ENCODE results near the gene NCOA3.
"Not testable (repeated sequence)": the region's sequence is repeated elsewhere in the genome, so short reads cannot be mapped to it uniquely, and the experiment has no call there.

Gene NCOA3

GRCh38 chr20:47541355-47541922 lies 39.8 kb downstream of the NCOA3 start:
- no peak for DNase-seq

DNA sequence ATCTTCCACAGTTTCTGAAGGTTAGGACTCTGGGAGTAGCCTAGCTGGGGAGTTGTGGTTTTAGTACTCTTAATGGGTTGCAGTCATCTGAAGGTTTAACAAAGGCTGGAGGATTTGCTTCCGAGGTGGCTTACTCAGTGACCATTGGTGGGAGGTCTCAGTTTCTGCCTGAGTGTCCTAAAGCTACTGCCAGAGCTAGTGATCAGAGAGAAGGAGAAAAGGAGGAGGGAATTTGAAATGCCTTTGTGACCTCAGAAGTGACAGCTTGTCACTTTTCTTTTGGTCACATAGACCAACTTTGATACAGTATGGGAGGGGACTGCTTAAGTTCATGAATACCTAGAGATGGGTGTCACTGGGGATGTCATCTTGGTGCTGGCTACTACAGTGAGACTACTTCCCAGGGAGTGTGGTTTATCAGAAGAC lies 41.3 kb downstream of the NCOA3 start:
- DNase-seq = no peak

- DNase-seq = no peak
Measured at GRCh38 chr20:47544240-47544639, 42.6 kb downstream of the NCOA3 start.

- no peak for DNase-seq
Measured at GRCh38 chr20:47544852-47545251, 43.2 kb downstream of the NCOA3 start.

- no peak for DNase-seq
Measured at GRCh38 chr20:47545499-47545898, 43.8 kb downstream of the NCOA3 start.

GRCh38 chr20:47546184-47547033 lies 44.7 kb downstream of the NCOA3 start:
- no peak for DNase-seq

DNA sequence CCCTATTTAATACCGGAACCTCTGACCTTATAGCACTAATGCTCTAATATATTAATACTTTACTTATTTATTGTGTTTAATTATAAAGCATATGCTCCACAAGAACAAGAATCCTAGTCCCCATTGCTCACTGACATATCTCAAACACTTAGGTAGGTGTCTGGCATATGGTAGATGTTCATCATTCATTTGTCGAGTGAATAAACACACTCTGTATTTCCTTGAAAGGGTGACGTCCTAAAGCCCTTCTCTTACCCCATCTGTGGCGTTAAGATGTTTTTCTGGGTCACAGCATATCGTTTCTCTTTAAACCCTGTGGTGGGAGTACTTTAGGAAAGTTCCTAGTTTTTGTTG lies 45.3 kb downstream of the NCOA3 start:
- no peak for DNase-seq

DNA sequence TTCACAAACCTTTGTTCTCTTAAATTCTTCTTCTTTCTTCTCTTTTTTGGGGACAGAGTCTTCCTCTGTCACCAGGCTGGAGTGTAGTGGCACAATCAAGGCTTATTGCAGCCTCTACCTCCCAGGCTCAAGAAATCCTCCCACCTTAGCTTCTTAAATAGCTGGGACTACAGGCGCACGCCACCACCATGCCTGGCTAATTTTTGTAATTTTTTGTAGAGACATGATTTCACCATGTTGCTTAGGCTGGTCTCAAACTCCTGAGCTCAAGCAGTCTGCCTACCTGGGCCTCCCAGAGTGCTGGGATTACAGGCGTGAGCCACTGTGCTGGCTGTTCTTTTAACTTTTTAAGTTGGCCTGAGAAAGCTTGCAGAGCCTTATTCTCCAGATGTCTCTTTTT lies 48.0 kb downstream of the NCOA3 start:
- DNase-seq = no peak

GRCh38 chr20:47551222-47551621 lies 49.5 kb downstream of the NCOA3 start:
- DNase-seq = no peak

DNA sequence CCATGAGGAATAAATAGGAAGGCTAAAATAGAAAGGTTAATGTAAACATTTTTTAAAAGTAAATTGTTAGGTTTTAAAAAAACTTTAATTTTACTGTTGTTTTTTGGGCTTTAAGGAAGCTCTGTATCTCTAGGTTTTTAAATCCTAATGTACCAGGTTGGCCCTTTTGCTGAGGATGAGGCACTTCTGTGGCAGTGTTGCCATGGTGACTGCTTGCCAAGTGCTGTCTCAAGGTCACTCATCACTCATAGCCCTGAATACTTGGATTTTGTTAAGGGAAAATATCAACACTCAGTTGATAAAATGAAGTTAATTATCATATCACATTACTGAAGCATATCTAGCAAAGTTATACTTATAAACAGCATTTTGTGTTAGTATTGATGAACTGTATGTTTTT lies 50.2 kb downstream of the NCOA3 start:
- no peak for DNase-seq

DNA sequence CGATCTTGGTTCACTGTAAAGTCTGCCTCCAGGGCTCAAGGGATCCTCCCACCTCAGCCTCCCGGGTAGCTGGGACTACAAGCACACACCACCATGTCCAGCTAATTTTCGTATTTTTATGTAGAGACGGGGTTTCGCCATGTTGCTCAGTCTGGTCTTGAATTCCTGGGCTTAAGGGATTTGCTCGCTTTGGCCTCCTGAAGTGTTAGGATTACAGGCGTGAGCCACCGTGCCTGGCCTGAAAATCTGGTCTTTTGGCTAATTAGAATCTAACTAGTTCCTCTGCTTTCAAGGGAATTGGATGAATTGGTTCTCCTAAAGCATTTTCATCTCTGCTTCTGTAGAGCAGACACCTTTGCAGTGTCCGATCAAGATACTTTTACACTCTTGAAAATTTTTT lies 51.3 kb downstream of the NCOA3 start:
- no peak for DNase-seq

- DNase-seq = not testable (repeated sequence)
Measured at GRCh38 chr20:47553594-47554235, 52.0 kb downstream of the NCOA3 start.

GRCh38 chr20:47554283-47554682 lies 52.6 kb downstream of the NCOA3 start:
- not testable (repeated sequence) for DNase-seq

DNA sequence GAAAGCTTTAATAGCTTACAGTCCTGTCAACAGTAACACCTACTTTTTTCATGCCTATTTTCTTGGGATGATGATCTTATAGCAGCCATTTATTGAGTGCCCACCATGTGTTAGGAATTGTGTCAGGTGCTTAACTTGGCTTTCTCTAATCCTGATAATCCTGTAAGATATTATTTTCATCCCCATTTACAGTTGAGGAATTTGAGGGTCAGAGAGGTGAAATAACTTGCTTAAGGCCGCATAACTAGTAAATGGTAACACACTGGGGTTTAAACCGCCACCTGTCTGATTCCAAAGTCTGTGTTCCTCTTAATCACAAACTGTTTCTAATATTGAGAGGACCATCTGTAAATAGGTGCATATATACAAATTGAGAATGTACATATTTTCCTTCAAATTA lies 55.5 kb downstream of the NCOA3 start:
- no peak for DNase-seq

DNA sequence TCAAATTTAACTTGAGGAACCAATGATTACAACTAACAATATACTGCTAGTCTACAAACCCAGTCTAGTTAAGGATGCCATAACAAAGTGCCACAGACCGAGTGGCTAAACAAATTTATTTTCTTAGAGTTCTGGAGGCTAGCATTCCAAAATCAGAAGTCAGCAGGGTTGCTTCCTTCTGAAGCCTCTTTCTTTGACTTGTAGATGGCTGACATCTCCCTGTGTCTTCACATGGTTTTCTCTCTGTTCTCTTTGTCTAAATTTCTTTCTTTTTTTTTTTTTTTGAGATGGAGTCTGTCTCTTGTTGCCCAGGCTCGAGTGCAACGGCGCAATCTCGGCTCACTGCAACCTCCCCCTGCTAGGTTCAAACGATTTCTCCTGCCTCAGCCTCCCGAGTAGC lies 56.1 kb downstream of the NCOA3 start:
- DNase-seq = no peak

- no peak for DNase-seq
Measured at GRCh38 chr20:47558295-47559066, 56.8 kb downstream of the NCOA3 start.

DNA sequence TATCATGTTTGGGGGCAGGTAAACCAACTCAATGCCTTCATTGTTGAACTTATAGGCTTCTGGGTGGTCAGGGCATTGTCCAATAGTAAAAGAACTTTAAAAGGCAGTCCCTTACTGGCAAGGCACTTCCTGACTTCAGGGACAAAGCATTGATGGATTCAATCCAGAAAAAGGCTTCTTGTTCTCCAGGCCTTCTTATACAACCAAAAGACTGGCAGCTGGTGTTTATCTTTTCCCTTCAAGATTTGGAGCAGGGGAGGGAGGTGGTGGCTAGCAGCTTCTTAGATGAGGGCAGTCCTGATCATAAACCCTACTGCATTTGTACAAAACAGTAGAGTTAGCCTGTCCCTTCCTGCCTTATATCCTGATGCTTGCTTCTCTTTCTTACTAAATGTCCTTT lies 57.5 kb downstream of the NCOA3 start:
- DNase-seq = no peak

DNA sequence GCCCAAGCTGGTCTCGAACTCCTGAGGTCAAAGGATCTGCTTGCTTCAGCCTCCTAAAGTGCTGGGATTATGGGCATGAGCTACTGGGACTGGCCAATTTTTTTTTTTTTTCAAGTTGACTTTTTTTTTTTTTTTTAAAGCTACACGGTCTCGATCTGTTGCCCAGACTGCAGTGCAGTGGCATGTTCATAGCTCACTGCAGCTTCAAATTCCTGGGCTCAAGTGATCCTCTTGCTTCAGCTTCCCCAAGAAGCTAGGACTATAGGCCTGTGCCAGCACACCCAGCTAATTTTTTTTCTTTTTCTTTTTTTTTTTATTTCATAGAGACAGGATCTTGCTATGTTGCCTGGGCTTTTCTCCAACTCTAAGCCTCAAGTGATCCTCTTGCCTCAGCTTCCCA lies 59.5 kb downstream of the NCOA3 start:
- DNase-seq = no peak

- DNase-seq = no peak
Measured at GRCh38 chr20:47561603-47562583, 60.2 kb downstream of the NCOA3 start.

GRCh38 chr20:47566269-47566668 lies 64.6 kb downstream of the NCOA3 start:
- no peak for DNase-seq

- no peak for DNase-seq
Measured at GRCh38 chr20:47568019-47568418, 66.3 kb downstream of the NCOA3 start.

DNA sequence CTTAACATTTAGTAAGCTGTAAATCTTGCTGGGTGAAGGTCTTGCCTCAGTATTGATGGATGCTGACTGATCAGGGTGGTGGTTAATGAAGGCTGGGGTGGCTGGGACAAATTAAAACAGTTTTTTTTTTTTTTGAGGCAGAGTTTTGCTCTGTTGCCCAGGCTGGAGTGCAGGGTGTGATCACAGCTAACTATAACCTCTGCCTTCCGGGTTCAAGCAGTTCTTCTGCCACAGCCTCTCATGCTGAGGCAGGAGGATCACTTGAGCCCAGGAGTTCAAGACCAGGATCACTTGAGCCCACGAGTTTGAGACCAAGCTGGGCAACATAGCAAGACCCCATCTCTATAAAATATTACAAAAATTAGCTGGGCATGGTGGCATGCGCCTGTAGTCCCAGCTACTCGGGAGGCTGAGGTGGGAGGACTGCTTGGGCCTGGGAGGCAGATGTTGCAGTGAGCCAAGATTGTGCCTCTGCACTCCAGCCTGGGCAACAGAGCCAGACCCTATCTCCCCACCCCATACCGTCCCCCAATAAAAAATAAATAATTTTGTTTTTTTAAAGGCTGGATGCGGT lies 67.2 kb downstream of the NCOA3 start:
- no peak for DNase-seq
